HepG2 (cell line): ENCODE results near the gene PSMD1. TPM values are rescaled to one million over a fixed set of nuclear protein-coding genes. Genes with fewer than 3 reads are reported as not detected.
A peak's percentile ranks its signal among the peaks of the same experiment; 100 is the strongest.

Experiments
- BORCS8-MEF2B ChIP-seq: sonication (generic); formaldehyde crosslinking; IDR thresholded peaks from 2 replicates; pipeline ENCODE4 v1.8.0; 2022; ENCODE audit warnings: mild to moderate bottlenecking, missing genetic modification reagents
- DPF2 ChIP-seq: sonication (generic); formaldehyde crosslinking; IDR thresholded peaks from 2 replicates; pipeline ENCODE4 v1.4.0; 2020; ENCODE audit warnings: mild to moderate bottlenecking, low read depth, missing genetic modification reagents, borderline replicate concordance
- FOSL2 ChIP-seq: sonication (generic); formaldehyde crosslinking; IDR thresholded peaks from 2 replicates; pipeline ENCODE4 v1.4.0; 2020; ENCODE audit warnings: missing genetic modification reagents
- FOXK1 ChIP-seq: sonication (generic); formaldehyde crosslinking; IDR thresholded peaks from 2 replicates; pipeline ENCODE4 v1.4.0; 2020; ENCODE audit warnings: low read depth, missing genetic modification reagents, borderline replicate concordance
- MED1 ChIP-seq: sonication (generic); formaldehyde crosslinking; IDR thresholded peaks from 2 replicates; pipeline ENCODE4 v1.4.0; 2020; ENCODE audit warnings: missing genetic modification reagents
- NFE2L2 ChIP-seq: fragments of 150-350 bp; IDR thresholded peaks from 2 replicates; pipeline ENCODE4 v1.6.1; 2014; ENCODE audit warnings: low read length
- TCF7L2 ChIP-seq: IDR thresholded peaks from 2 replicates; pipeline ENCODE4 v1.6.1; 2011; ENCODE audit warnings: mild to moderate bottlenecking, low read depth, low read length, moderate library complexity
- ZNF30 ChIP-seq: sonication (generic); formaldehyde crosslinking; IDR thresholded peaks from 2 replicates; pipeline ENCODE4 v1.5.0; 2020; ENCODE audit warnings: mild to moderate bottlenecking, missing genetic modification reagents
- ZNF343 ChIP-seq: sonication (generic); formaldehyde crosslinking; IDR thresholded peaks from 2 replicates; pipeline ENCODE4 v1.4.0; 2020; ENCODE audit warnings: mild to moderate bottlenecking, missing genetic modification reagents
- ZNF569 ChIP-seq: sonication (generic); formaldehyde crosslinking; IDR thresholded peaks from 2 replicates; pipeline ENCODE4 v1.5.0; 2020; ENCODE audit warnings: mild to moderate bottlenecking, missing genetic modification reagents, moderate library complexity, borderline replicate concordance
- polyA plus RNA-seq, 8 experiments: library from polyadenylated mRNA; depleted of rRNA in 3 of 8; stranded (reverse) in 7 of 8; unstranded in 1 of 8; fragments of >200 nt; fragmentation: Illumina TruSeq in 4 of 8; extraction: Trizol in 4 of 8; gene quantifications; 2 replicates each; pipeline versions ENCODE4 v1.2.1 to v1.2.3, GENCODE V29; 2011 to 2016; ENCODE audit warnings: low read depth in 4 of 8, missing spikeins in 1 of 8, mixed read lengths in 1 of 8; ENCODE audit not compliant: insufficient read depth in 1 of 8
- total RNA-seq, 5 experiments: library from RNA; depleted of rRNA; stranded (reverse); fragments of >200 nt; fragmentation: Illumina TruSeq; extraction: Trizol; gene quantifications; 2 replicates each; pipeline ENCODE4 v1.2.3, GENCODE V29; 2016; ENCODE audit warnings: low read depth in 1 of 5
- TF ChIP-seq, protein P1 (sequence below): sonication (generic); formaldehyde crosslinking; IDR thresholded peaks from 2 replicates; pipeline ENCODE4 v1.4.0; 2020; ENCODE audit warnings: missing genetic modification reagents
- TF ChIP-seq, protein P2 (sequence below): IDR thresholded peaks from 2 replicates; pipeline ENCODE4 v1.6.1; 2016; ENCODE audit warnings: low read depth, control low read depth
- TF ChIP-seq, protein P3 (sequence below): sonication (generic); formaldehyde crosslinking; conservative IDR thresholded peaks from 2 replicates; pipeline ENCODE4 v1.4.0; 2020; ENCODE audit warnings: missing genetic modification reagents
- TF ChIP-seq, protein P4 (sequence below): sonication (generic); formaldehyde crosslinking; IDR thresholded peaks from 2 replicates; pipeline ENCODE4 v1.8.0; 2022; ENCODE audit warnings: mild to moderate bottlenecking, missing genetic modification reagents, moderate library complexity
- TF ChIP-seq, protein P5 (sequence below): sonication (generic); formaldehyde crosslinking; IDR thresholded peaks from 2 replicates; pipeline ENCODE4 v1.4.0; 2020; ENCODE audit warnings: mild to moderate bottlenecking, missing genetic modification reagents
- TF ChIP-seq, protein P6 (sequence below): sonication (generic); formaldehyde crosslinking; IDR thresholded peaks from 2 replicates; pipeline ENCODE4 v1.5.1; 2020; ENCODE audit warnings: mild to moderate bottlenecking, moderate library complexity, missing genetic modification reagents

Gene PSMD1
- total and polyA plus RNA-seq, 2 of the 13 experiments (the other 11 are each of a cell fraction or from before 2014, with no cell fraction given): 136 to 191 TPM

DNA sequence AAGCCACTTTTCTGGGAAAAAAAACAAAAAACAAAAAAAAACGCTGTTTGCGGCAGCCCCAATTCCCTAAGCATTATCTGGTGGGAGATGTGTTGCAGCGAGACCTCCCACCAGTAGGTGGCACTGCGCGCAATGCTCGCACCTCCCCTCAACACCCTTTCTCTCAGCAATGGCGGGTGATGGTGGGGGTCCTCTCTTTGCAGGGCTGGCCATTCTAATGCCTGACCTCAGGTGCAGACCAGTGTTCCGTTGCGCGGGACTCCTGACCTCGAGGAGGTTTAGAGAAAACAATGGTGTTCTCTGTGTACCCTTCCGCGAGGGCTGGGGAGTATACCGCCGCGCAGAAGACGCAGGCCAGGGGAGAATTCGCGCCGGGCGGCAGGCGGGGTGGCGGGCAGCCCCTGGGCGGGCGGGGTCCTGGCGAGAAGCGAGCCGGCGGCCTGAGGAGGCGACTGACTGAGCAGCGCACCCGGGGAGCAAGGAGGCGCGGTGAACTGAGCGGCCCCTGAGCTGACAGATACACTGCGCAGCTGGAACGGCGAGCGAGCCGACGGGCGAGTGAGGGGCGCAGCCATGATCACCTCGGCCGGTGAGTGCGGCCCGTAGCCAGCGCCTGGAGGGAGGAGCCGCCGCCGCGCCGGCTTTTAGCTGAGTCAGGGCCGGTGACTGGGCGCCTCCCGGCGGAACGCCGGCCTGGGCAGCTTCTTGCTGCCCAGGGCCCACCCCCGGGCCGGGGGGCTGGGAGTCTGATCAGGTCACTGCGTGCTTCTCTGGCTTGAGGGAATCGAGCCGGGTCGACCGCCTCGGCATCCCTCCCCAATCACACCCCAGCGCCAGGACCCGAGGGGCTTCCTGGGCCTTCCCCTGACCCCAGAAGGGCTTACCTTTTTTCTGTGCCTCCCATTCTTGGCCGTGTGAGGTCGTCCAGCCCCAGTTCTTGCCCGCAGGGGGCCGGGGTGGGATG is at the start of gene PSMD1 (continued):
- TF ChIP-seq, protein P1, sequence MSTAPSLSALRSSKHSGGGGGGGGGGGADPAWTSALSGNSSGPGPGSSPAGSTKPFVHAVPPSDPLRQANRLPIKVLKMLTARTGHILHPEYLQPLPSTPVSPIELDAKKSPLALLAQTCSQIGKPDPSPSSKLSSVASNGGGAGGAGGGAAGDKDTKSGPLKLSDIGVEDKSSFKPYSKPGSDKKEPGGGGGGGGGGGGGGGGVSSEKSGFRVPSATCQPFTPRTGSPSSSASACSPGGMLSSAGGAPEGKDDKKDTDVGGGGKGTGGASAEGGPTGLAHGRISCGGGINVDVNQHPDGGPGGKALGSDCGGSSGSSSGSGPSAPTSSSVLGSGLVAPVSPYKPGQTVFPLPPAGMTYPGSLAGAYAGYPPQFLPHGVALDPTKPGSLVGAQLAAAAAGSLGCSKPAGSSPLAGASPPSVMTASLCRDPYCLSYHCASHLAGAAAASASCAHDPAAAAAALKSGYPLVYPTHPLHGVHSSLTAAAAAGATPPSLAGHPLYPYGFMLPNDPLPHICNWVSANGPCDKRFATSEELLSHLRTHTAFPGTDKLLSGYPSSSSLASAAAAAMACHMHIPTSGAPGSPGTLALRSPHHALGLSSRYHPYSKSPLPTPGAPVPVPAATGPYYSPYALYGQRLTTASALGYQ (CRISPR knock-in tag): no peak; the same call in 1 of the 2 replicates
- TF ChIP-seq BORCS8-MEF2B (CRISPR knock-in tag) (peak; percentile 74), FOSL2 (CRISPR knock-in tag) (peak; percentile 63), ZNF343 (CRISPR knock-in tag) (peak; percentile 37; the same call in 1 of the 2 replicates), NFE2L2 (0 out of 2 replicates have a peak, but pooled peaks have one; percentile 15), ZNF569 (CRISPR knock-in tag) (no peak; the same call in 1 of the 2 replicates), ZNF30 (CRISPR knock-in tag) (no peak), FOXK1 (CRISPR knock-in tag) (peak; percentile 80; the same call in 1 of the 2 replicates), DPF2 (CRISPR knock-in tag) (no peak), MED1 (peak; percentile 40), TCF7L2 (no peak)
- TF ChIP-seq, protein P2, sequence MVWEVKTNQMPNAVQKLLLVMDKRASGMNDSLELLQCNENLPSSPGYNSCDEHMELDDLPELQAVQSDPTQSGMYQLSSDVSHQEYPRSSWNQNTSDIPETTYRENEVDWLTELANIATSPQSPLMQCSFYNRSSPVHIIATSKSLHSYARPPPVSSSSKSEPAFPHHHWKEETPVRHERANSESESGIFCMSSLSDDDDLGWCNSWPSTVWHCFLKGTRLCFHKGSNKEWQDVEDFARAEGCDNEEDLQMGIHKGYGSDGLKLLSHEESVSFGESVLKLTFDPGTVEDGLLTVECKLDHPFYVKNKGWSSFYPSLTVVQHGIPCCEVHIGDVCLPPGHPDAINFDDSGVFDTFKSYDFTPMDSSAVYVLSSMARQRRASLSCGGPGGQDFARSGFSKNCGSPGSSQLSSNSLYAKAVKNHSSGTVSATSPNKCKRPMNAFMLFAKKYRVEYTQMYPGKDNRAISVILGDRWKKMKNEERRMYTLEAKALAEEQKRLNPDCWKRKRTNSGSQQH (CRISPR knock-in tag): peak; percentile 75; the same call in 1 of the 2 replicates
- TF ChIP-seq, protein P3, sequence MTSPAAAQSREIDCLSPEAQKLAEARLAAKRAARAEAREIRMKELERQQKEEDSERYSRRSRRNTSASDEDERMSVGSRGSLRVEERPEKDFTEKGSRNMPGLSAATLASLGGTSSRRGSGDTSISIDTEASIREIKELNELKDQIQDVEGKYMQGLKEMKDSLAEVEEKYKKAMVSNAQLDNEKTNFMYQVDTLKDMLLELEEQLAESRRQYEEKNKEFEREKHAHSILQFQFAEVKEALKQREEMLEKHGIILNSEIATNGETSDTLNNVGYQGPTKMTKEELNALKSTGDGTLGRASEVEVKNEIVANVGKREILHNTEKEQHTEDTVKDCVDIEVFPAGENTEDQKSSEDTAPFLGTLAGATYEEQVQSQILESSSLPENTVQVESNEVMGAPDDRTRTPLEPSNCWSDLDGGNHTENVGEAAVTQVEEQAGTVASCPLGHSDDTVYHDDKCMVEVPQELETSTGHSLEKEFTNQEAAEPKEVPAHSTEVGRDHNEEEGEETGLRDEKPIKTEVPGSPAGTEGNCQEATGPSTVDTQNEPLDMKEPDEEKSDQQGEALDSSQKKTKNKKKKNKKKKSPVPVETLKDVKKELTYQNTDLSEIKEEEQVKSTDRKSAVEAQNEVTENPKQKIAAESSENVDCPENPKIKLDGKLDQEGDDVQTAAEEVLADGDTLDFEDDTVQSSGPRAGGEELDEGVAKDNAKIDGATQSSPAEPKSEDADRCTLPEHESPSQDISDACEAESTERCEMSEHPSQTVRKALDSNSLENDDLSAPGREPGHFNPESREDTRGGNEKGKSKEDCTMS (CRISPR knock-in tag): 0 out of 2 replicates have a peak, but pooled peaks have one; percentile 29
- TF ChIP-seq, protein P4, sequence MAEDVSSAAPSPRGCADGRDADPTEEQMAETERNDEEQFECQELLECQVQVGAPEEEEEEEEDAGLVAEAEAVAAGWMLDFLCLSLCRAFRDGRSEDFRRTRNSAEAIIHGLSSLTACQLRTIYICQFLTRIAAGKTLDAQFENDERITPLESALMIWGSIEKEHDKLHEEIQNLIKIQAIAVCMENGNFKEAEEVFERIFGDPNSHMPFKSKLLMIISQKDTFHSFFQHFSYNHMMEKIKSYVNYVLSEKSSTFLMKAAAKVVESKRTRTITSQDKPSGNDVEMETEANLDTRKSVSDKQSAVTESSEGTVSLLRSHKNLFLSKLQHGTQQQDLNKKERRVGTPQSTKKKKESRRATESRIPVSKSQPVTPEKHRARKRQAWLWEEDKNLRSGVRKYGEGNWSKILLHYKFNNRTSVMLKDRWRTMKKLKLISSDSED (CRISPR knock-in tag): peak; percentile 27; the same call in 1 of the 2 replicates
- TF ChIP-seq, protein P5, sequence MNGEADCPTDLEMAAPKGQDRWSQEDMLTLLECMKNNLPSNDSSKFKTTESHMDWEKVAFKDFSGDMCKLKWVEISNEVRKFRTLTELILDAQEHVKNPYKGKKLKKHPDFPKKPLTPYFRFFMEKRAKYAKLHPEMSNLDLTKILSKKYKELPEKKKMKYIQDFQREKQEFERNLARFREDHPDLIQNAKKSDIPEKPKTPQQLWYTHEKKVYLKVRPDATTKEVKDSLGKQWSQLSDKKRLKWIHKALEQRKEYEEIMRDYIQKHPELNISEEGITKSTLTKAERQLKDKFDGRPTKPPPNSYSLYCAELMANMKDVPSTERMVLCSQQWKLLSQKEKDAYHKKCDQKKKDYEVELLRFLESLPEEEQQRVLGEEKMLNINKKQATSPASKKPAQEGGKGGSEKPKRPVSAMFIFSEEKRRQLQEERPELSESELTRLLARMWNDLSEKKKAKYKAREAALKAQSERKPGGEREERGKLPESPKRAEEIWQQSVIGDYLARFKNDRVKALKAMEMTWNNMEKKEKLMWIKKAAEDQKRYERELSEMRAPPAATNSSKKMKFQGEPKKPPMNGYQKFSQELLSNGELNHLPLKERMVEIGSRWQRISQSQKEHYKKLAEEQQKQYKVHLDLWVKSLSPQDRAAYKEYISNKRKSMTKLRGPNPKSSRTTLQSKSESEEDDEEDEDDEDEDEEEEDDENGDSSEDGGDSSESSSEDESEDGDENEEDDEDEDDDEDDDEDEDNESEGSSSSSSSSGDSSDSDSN: peak; percentile 83
- TF ChIP-seq, protein P6, sequence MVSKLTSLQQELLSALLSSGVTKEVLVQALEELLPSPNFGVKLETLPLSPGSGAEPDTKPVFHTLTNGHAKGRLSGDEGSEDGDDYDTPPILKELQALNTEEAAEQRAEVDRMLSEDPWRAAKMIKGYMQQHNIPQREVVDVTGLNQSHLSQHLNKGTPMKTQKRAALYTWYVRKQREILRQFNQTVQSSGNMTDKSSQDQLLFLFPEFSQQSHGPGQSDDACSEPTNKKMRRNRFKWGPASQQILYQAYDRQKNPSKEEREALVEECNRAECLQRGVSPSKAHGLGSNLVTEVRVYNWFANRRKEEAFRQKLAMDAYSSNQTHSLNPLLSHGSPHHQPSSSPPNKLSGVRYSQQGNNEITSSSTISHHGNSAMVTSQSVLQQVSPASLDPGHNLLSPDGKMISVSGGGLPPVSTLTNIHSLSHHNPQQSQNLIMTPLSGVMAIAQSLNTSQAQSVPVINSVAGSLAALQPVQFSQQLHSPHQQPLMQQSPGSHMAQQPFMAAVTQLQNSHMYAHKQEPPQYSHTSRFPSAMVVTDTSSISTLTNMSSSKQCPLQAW (CRISPR knock-in tag): peak; percentile 93
